Endothelial cell of umbilical vein (primary cell): ENCODE data around the gene PKN2. TPM values are rescaled to one million over a fixed set of nuclear protein-coding genes. Genes with fewer than 3 reads are reported as not detected.

Experiments
- BruUV-seq: library from RNA; stranded (reverse); fragments of 400-500 nt; replicated peaks from 2 replicates; lab custom pipeline; 2021; lab: Mats Ljungman, UMichigan
- CTCF ChIA-PET: fragments of 300-600, 350-600 bp; sonication (Branson Sonifier 250); formaldehyde crosslinking; loops from one replicate; lab custom pipeline; 2021; ENCODE audit warnings: antibody characterized with exemption, inconsistent platforms; lab: Charles Lee
- POLR2A ChIA-PET: fragments of 300-600, 350-600 bp; sonication (Branson Sonifier 250); formaldehyde crosslinking; loops from one replicate; lab custom pipeline; 2021; ENCODE audit warnings: antibody characterized with exemption, inconsistent platforms; lab: Charles Lee
- DNase-seq: peaks from one replicate; pipeline ENCODE4 v3.0.0-alpha.2; 2011; ENCODE audit warnings: low read depth, low spot score
- FAIRE-seq: peaks from 2 replicates; lab custom pipeline; 2011; peaks lifted over from hg19 to GRCh38; lab: Jason Lieb, UNC
- H2AFZ ChIP-seq: 2 replicates; pipeline ENCODE4 v1.6.0; 2012; ENCODE audit warnings: low read depth, low read length, control low read depth, inconsistent platforms
- H3K27ac ChIP-seq: 2 replicates; pipeline ENCODE4 v1.5.1; 2011; ENCODE audit warnings: low read depth, mild to moderate bottlenecking, control low read depth, low read length, moderate library complexity; ENCODE audit not compliant: insufficient read depth
- H3K27me3 ChIP-seq, 2 experiments: 2 replicates each; pipeline versions ENCODE4 v1.6.0 to v1.6.1; 2011; ENCODE audit warnings: low read length in 2 of 2, mixed read lengths in 1 of 2; ENCODE audit not compliant: control insufficient read depth in 2 of 2, insufficient read depth in 2 of 2
- H3K36me3 ChIP-seq, 2 experiments: 2 replicates in 1 of 2; 3 replicates in 1 of 2; pipeline ENCODE4 v1.5.1; 2011; ENCODE audit warnings: low read length in 2 of 2, mild to moderate bottlenecking in 1 of 2, moderate library complexity in 1 of 2; ENCODE audit not compliant: control insufficient read depth in 2 of 2, insufficient read depth in 2 of 2; ENCODE audit errors: extremely low read depth in 1 of 2
- H3K4me1 ChIP-seq: 3 replicates; pipeline ENCODE4 v1.5.1; 2011; ENCODE audit warnings: mild to moderate bottlenecking, low read length; ENCODE audit not compliant: control insufficient read depth, insufficient read depth; ENCODE audit errors: extremely low read depth
- H3K4me2 ChIP-seq: 2 replicates; pipeline ENCODE4 v1.6.1; 2011; ENCODE audit warnings: low read length, control low read depth, mixed read lengths; ENCODE audit not compliant: insufficient read depth
- H3K4me3 ChIP-seq, 3 experiments: fragments of 200-600 bp in 1 of 3; sonication (generic), shearing (Covaris generic) in 1 of 3; replicated peaks in 1 of 3; 2 replicates each; pipeline ENCODE4 v1.5.1; 2011 to 2016; ENCODE audit warnings: control low read depth in 3 of 3, low read length in 3 of 3, mild to moderate bottlenecking in 2 of 3, inconsistent platforms in 1 of 3, low read depth in 1 of 3, moderate library complexity in 1 of 3; ENCODE audit not compliant: insufficient read depth in 1 of 3
- H3K79me2 ChIP-seq: 2 replicates; pipeline ENCODE4 v1.6.0; 2012; ENCODE audit warnings: low read length, inconsistent platforms; ENCODE audit not compliant: control insufficient read depth, insufficient read depth
- H3K9ac ChIP-seq: replicated peaks from 2 replicates; pipeline ENCODE3; 2011; ENCODE audit warnings: low read length, control low read depth; ENCODE audit not compliant: insufficient read depth; ENCODE audit errors: extremely low read depth
- H3K9me1 ChIP-seq: replicated peaks from 3 replicates; pipeline ENCODE4 v1.6.0; 2011; ENCODE audit warnings: mild to moderate bottlenecking, low read length; ENCODE audit not compliant: control insufficient read depth, insufficient read depth; ENCODE audit errors: extremely low read depth
- H3K9me3 ChIP-seq: replicated peaks from 2 replicates; pipeline ENCODE4 v1.5.1; 2012; ENCODE audit warnings: low read length, inconsistent platforms; ENCODE audit not compliant: control insufficient read depth, insufficient read depth
- H4K20me1 ChIP-seq: replicated peaks from 2 replicates; pipeline ENCODE3; 2011; ENCODE audit warnings: mild to moderate bottlenecking, low read length; ENCODE audit not compliant: control insufficient read depth, insufficient read depth; ENCODE audit errors: extremely low read depth
- EZH2 ChIP-seq: IDR thresholded peaks from 2 replicates; pipeline ENCODE4 v1.6.1; 2012; ENCODE audit warnings: borderline replicate concordance, low read depth, mild to moderate bottlenecking, moderate library complexity, low read length, inconsistent platforms; ENCODE audit not compliant: severe bottlenecking
- FOS ChIP-seq: IDR thresholded peaks from 2 replicates; pipeline ENCODE4 v1.6.1; 2011; ENCODE audit warnings: mild to moderate bottlenecking, low read length, moderate library complexity, borderline replicate concordance; ENCODE audit not compliant: insufficient read depth
- GATA2 ChIP-seq: IDR thresholded peaks from 2 replicates; pipeline ENCODE4 v1.7.0; 2011; ENCODE audit warnings: low read depth, mild to moderate bottlenecking, moderate library complexity, mixed read lengths, low read length; ENCODE audit not compliant: insufficient read length, insufficient read depth
- JUN ChIP-seq: IDR thresholded peaks from 2 replicates; pipeline ENCODE4 v1.6.1; 2011; ENCODE audit warnings: borderline replicate concordance, low read depth; ENCODE audit not compliant: insufficient read length, insufficient read depth
- MYC ChIP-seq: IDR thresholded peaks from one replicate; pipeline ENCODE4 v1.6.1; 2011; ENCODE audit warnings: mild to moderate bottlenecking, low read depth, low read length
- POLR2A ChIP-seq: IDR thresholded peaks from 2 replicates; pipeline ENCODE4 v1.6.1; 2012; ENCODE audit warnings: low read depth, mild to moderate bottlenecking, control low read depth, low read length
- POLR2AphosphoS5 ChIP-seq: IDR thresholded peaks from 2 replicates; pipeline ENCODE4 v1.6.1; 2012; ENCODE audit warnings: low read depth, mild to moderate bottlenecking, control low read depth, low read length, moderate library complexity; ENCODE audit not compliant: insufficient read depth
- dilution Hi-C: fragments of 300-500 bp; cut with MboI; formaldehyde crosslinking; loops from one replicate; pipeline ENCODE4 v1.15.0; 2019; ENCODE audit warnings: low sequenced_read_pairs; ENCODE audit not compliant: extremely low pct_ligation_motif_present
- intact Hi-C: fragments of 100-400 bp; cut with micrococcal nuclease; formaldehyde crosslinking; loops from one replicate; pipeline ENCODE4 v1.10.0; 2022
- polyA plus RNA-seq, 4 experiments: library from polyadenylated mRNA; depleted of rRNA in 3 of 4; stranded (reverse) in 3 of 4; unstranded in 1 of 4; fragments of >200 nt; gene quantifications; 2 replicates each; pipeline versions ENCODE4 v1.2.1 to v1.2.3, GENCODE V29; 2011 to 2012; ENCODE audit warnings: missing spikeins in 1 of 4
- total RNA-seq: library from RNA; stranded (reverse); gene quantifications from 2 replicates; pipeline ENCODE4 v1.2.3, GENCODE V29; 2021
- TF ChIP-seq, protein P1 (sequence below): IDR thresholded peaks from 2 replicates; pipeline ENCODE4 v1.6.1; 2011; ENCODE audit not compliant: insufficient read depth, insufficient read length
- TF ChIP-seq, protein P2 (sequence below), 2 donors: IDR thresholded peaks; 1 replicate in 1 of 2; 2 replicates in 1 of 2; pipeline ENCODE4 v1.5.1; 2011; ENCODE audit warnings: low read length in 2 of 2, mild to moderate bottlenecking in 2 of 2, moderate library complexity in 2 of 2, control low read depth in 1 of 2, inconsistent platforms in 1 of 2, low read depth in 1 of 2; ENCODE audit not compliant: insufficient read depth in 1 of 2; ENCODE audit errors: extremely low read depth in 1 of 2

Gene PKN2
- total and polyA plus RNA-seq, 2 donors (not counting 3 experiments of a cell fraction or from before 2014, with no cell fraction given) = 11.5 to 47.3 TPM

DNA sequence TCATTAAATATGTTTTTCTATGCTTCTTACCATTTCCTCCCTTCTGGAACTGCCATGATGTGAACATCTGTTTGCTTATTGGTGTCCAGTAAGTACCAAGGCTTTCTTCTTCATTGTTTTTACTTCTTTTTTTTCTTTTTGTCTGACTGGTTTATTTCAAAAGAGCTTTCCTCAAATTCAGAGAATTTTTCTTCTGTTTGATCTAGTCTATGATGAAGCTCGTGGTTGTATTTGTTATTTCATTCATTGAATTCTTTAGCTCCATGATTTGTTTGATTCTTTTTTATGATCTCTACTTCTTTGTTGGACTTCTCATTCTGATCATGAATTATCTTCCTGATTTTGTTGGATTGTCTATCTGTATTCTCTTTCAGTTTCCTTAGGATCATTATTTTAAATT is 49.5 kb upstream of the PKN2 start:
- H3K4me3 ChIP-seq = no peak overlapping the region
- no peaks in the 10 kb centered on the region for H3K4me1 ChIP-seq
- ChIA-PET POLR2A (no interaction called here), CTCF (interaction anchor here (0.9 kb wide), 1 partner anchor 21 kb away, joined by 3 read pairs; no protein-coding TSS in a partner anchor)
- DNase-seq = no peak
- no peaks in the 10 kb centered on the region for H3K9me1 ChIP-seq
- no peaks in the 10 kb centered on the region for H3K9me3 ChIP-seq
- H3K36me3 ChIP-seq = no peaks in the 10 kb centered on the region
- no peaks in the 10 kb centered on the region for H3K79me2 ChIP-seq
- no TSS peak for BruUV-seq
- intact Hi-C loops = no loop called here
- dilution Hi-C loops = no loop called here
- H3K4me2 ChIP-seq = no peak overlapping the region
- H3K27me3 ChIP-seq = peaks cover 2% of the 10 kb centered on the region in 2 experiments
- FAIRE-seq = no peak
- H3K9ac ChIP-seq = no peak overlapping the region
- no peaks in the 10 kb centered on the region for H4K20me1 ChIP-seq
- no peak overlapping the region for H2AFZ ChIP-seq
- TF ChIP-seq FOS (no peak), JUN (no peak), POLR2A (no peak), EZH2 (no peak), MYC (no peak), GATA2 (no peak), POLR2AphosphoS5 (no peak)
- TF ChIP-seq, protein P1, sequence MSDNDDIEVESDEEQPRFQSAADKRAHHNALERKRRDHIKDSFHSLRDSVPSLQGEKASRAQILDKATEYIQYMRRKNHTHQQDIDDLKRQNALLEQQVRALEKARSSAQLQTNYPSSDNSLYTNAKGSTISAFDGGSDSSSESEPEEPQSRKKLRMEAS = no peak
- TF ChIP-seq, protein P2, sequence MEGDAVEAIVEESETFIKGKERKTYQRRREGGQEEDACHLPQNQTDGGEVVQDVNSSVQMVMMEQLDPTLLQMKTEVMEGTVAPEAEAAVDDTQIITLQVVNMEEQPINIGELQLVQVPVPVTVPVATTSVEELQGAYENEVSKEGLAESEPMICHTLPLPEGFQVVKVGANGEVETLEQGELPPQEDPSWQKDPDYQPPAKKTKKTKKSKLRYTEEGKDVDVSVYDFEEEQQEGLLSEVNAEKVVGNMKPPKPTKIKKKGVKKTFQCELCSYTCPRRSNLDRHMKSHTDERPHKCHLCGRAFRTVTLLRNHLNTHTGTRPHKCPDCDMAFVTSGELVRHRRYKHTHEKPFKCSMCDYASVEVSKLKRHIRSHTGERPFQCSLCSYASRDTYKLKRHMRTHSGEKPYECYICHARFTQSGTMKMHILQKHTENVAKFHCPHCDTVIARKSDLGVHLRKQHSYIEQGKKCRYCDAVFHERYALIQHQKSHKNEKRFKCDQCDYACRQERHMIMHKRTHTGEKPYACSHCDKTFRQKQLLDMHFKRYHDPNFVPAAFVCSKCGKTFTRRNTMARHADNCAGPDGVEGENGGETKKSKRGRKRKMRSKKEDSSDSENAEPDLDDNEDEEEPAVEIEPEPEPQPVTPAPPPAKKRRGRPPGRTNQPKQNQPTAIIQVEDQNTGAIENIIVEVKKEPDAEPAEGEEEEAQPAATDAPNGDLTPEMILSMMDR (IDR thresholded peaks at IDR 0.05; ENCODE audit: extremely low read depth in 1 of 2, insufficient read depth in 1 of 2, low read depth in 1 of 2, low read length in 2 of 2) = no peak
- no peak overlapping the region for H3K27ac ChIP-seq
